Common myeloid progenitor, CD34-positive (primary cell): ENCODE data around the gene FLOT2.

Experiments used
- CTCF ChIA-PET: fragments of 350-600 bp; sonication (Branson Sonifier 250); formaldehyde crosslinking; loops from one replicate; lab custom pipeline; 2021; ENCODE audit warnings: antibody characterized with exemption; lab: Charles Lee
- POLR2A ChIA-PET: fragments of 350-600 bp; sonication (Branson Sonifier 250); formaldehyde crosslinking; loops from one replicate; lab custom pipeline; 2021; ENCODE audit warnings: antibody characterized with exemption; lab: Charles Lee
- DNase-seq, 3 donors: peaks; one replicate each; pipeline versions ENCODE4 v3.0.0 to v3.0.0-alpha.2; 2013
- H3K27ac ChIP-seq, 2 experiments: 1 replicate in 1 of 2; 2 replicates in 1 of 2; pipeline ENCODE4 v1.7.0; 2013; ENCODE audit warnings: inconsistent platforms in 2 of 2, low read length in 2 of 2, mild to moderate bottlenecking in 2 of 2, low read depth in 1 of 2, moderate library complexity in 1 of 2; ENCODE audit not compliant: severe bottlenecking in 2 of 2, insufficient read depth in 1 of 2, poor library complexity in 1 of 2
- H3K27me3 ChIP-seq, 5 experiments: replicated peaks in 2 of 5; 1 replicate in 3 of 5; 2 replicates in 2 of 5; pipeline versions ENCODE4 v1.6.1 to v1.7.0; 2013; ENCODE audit warnings: low read length in 4 of 5, mild to moderate bottlenecking in 2 of 5, moderate library complexity in 2 of 5, inconsistent platforms in 1 of 5; ENCODE audit not compliant: insufficient read depth in 5 of 5, control insufficient read depth in 4 of 5
- H3K36me3 ChIP-seq, 4 experiments: 1 replicate in 2 of 4; 2 replicates in 2 of 4; pipeline versions ENCODE4 v1.6.1 to v1.7.0; 2013; ENCODE audit warnings: low read length in 3 of 4, control low read depth in 1 of 4, mild to moderate bottlenecking in 1 of 4; ENCODE audit not compliant: control insufficient read depth in 4 of 4, insufficient read depth in 4 of 4
- H3K4me1 ChIP-seq, 4 experiments: 1 replicate in 3 of 4; 2 replicates in 1 of 4; pipeline versions ENCODE4 v1.6.1 to v1.7.1; 2013; ENCODE audit warnings: low read length in 3 of 4, mild to moderate bottlenecking in 3 of 4, control low read depth in 1 of 4, inconsistent platforms in 1 of 4, moderate library complexity in 1 of 4; ENCODE audit not compliant: control insufficient read depth in 4 of 4, insufficient read depth in 4 of 4; ENCODE audit errors: control extremely low read depth in 1 of 4
- H3K4me3 ChIP-seq, 7 experiments: 1 replicate in 4 of 7; 2 replicates in 3 of 7; pipeline versions ENCODE4 v1.5.1 to v1.7.0; 2013; ENCODE audit warnings: mild to moderate bottlenecking in 7 of 7, low read length in 6 of 7, moderate library complexity in 6 of 7, inconsistent platforms in 2 of 7, low read depth in 2 of 7, control low read depth in 1 of 7; ENCODE audit not compliant: insufficient read depth in 4 of 7, control insufficient read depth in 1 of 7; ENCODE audit errors: extremely low read depth in 1 of 7
- H3K9me3 ChIP-seq, 5 experiments: 1 replicate in 4 of 5; 2 replicates in 1 of 5; pipeline versions ENCODE4 v1.6.1 to v1.7.1; 2013; ENCODE audit warnings: low read length in 4 of 5, mild to moderate bottlenecking in 2 of 5, inconsistent platforms in 1 of 5, low read depth in 1 of 5, moderate library complexity in 1 of 5; ENCODE audit not compliant: control insufficient read depth in 4 of 5, insufficient read depth in 2 of 5; ENCODE audit errors: control extremely low read depth in 1 of 5
- whole genome bisulfite sequencing: methylation state at CpG from one replicate; pipeline ENCODE4 v1.1.5; 2013; ENCODE audit not compliant: insufficient coverage; 5-methylcytosine and 5-hydroxymethylcytosine counted together

The FLOT2 gene

DNA sequence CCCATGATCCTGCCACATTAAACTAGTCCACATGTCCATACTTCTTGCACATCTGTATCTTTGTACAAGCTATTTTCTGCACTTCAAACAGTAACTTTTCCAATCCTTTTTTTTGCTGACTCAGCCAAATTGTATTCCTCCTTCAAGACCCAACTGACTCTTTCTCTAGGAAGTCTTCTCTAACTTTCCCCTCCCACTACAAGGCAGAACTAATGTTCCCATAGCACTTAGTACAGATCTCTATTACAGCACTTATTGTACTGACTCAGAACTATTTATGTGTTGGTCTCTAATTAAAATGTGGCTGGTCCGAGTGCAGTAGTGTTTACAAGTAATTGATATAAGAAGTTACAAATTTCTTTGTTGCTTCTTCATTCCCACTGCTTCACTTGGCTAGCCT lies 63.1 kb downstream of the FLOT2 start:
- no CpG with 5 or more reads among the region's 1 CpG for WGBS
- ChIA-PET POLR2A (no interaction called here), CTCF (interaction anchor here (1.4 to 3.0 kb wide), 3 partner anchors 16 to 82 kb away, joined by 3 to 12 read pairs (median 6); no protein-coding TSS in a partner anchor)
- H3K27ac ChIP-seq: no peak overlapping the region
- H3K4me1 ChIP-seq: peaks cover 0 to 4% (median under 1%) of the 10 kb centered on the region in 4 experiments
- no peak for DNase-seq
- no peaks in the 10 kb centered on the region for H3K27me3 ChIP-seq
- peaks cover 0 to 9% (median 2%) of the 10 kb centered on the region in 4 experiments for H3K36me3 ChIP-seq
- no peaks in the 10 kb centered on the region for H3K9me3 ChIP-seq
- H3K4me3 ChIP-seq: no peak overlapping the region
